Measurements from ENCODE around the gene AK2.

Gene AK2

DNA sequence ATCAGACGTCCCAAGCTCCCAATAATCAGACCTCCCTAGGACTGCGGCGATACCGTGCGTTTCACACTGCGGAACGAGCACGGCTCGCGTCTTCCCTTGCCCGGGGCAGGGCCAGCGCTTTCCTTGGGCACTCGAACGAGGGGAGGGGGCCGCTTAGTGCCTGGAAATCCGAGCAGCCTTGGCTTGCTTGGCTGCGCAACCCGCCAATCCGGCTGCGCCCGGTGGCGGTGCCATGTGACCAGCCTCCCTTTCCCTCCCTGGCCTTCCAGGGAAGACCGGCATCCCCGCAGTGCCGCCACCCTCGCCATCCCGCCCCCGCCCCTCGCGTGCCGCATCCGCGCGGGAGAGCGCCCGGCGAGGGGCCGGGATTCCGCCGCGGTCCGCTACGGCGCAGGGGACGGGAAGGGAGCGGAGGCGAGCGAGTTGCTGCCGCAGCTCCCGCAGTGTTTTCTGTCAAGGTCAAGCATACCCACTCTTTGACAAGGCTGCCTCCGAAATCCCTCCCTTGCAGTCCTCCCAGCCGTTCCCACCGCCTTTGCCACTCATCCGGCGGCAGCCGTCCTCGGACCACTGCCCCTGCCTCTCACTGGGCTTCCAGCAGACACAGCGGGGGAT lies 63.8 kb downstream of the AK2 start:
- no peak for DNase-seq (ENCODE audit: low read depth)

- DNase-seq (ENCODE audit: low read depth) = no peak
Measured at GRCh38 chr1:32971576-32971975, 65.1 kb downstream of the AK2 start.

GRCh38 chr1:32971156-32971555 lies 65.5 kb downstream of the AK2 start:
- no peak for DNase-seq (ENCODE audit: low read depth)

- DNase-seq (ENCODE audit: low read depth) = no peak
Measured at GRCh38 chr1:32969566-32969965, 67.1 kb downstream of the AK2 start.

DNA sequence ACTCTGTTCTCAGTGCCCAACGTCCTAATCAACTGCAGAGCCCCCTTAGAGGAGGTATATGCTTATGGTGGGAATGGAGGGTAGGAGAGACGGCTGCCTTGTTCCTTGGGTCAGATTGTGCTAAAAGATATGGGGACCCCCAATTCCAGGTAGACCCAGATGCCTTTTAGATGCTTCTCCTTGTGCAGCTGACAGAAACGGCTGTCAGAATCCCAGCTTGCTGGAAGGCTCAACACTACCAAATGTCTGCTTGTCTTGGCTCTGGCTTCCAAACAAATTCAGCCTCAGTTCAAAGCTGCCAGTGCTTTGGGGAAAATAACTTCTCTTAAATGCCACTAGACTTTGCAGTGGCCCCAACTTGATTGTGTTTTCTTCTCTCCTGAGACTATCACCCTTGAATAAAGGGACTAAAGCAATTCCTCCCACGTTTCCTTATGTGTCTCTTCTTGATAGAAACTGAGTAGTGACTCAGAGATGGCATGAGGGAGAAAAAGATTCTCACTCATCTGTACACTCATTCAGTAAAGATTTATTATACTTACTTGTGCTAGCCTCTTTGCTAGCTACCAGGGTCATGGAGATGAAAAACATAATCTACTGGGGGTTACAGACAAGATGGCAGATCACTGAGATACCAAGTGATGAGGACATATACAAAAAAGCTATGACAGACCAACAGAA lies 68.7 kb downstream of the AK2 start:
- no peak for DNase-seq (ENCODE audit: low read depth)

DNA sequence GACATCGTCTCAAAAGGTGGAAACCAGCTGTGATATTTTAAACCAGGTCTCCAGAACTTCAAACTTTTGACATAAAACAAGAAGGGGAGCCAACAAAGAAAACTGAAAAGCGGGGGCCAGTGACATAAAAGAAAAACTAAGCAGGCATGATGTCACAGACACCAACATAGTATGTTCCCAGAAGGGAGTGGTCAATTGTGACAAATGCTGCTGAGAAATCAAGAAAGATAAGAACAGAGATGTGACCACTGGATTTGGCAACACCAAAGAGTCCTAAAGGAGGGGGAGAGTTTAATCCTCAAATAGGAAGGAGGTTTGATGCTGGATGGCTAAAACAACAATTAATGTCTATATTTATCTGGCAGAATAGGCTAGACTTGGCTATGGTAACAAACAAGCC lies 69.8 kb downstream of the AK2 start:
- DNase-seq (ENCODE audit: low read depth) = no peak

DNA sequence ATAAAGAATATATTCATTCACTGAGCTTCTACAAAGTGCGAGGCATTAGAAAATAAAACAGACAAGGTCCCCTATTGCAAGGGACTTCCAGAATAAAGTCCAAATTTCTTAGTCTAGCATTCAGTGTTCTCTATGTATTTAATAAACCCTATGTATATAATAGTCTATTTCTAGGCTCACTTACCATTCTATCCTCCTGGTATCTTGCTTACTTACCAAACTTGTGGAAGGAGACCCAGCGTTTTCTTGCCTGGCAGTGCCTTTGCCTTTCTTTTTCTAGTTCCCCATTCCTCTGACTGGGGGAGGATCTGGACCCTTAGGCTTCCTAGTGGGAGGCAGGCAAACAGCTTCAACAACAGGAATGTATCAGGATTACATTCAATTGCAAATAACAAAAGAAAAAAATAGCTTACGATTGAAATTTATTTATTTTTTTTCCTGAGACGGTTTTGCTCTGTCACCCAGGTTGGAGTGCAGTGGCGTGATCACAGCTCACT lies 71.4 kb downstream of the AK2 start:
- DNase-seq (ENCODE audit: low read depth) = no peak

- DNase-seq (ENCODE audit: low read depth) = peak; percentile 89
Measured at GRCh38 chr1:32964461-32965250, 72.0 kb downstream of the AK2 start, which contains the start of gene RNF19B. RNF19B (minus strand) TSS chr1:32964809; CDS start chr1:32964685, 124 bp downstream.

DNA sequence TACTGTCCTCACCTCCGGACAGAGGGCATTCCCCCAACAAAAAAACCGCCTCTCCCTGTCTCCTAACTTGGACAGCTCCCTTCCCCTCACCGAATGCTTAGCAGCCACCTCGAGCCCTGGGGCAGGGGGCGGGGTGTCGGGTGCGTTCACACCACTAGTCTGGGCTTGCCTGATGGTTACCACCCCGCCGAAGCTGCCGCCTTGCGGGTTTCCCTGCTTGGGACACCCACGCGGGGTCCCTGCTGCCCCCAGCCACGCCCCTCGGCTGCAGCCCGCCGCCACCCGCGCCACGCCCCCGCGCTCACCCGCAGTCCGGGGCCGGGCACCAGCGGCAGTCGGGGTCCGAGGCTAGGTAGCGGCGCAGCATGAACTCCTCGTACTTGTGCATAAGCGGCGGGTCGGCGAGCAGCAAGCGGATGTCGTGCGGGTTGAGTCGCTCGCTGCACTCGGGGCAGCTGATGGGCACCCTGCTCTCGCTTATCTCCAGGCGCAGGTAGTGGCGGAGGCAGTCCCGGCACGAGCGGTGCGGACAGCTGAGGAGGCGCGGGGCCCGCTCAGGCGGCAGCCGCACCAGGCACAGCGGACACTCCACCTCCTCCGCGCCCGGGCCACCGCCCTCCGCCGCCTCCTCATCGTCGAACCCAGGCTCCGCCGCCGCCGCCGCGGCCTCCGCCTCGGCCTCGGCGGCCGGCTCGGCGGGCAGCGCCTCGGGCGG lies 72.8 kb downstream of the AK2 start:
- no peak for DNase-seq (ENCODE audit: low read depth)

DNA sequence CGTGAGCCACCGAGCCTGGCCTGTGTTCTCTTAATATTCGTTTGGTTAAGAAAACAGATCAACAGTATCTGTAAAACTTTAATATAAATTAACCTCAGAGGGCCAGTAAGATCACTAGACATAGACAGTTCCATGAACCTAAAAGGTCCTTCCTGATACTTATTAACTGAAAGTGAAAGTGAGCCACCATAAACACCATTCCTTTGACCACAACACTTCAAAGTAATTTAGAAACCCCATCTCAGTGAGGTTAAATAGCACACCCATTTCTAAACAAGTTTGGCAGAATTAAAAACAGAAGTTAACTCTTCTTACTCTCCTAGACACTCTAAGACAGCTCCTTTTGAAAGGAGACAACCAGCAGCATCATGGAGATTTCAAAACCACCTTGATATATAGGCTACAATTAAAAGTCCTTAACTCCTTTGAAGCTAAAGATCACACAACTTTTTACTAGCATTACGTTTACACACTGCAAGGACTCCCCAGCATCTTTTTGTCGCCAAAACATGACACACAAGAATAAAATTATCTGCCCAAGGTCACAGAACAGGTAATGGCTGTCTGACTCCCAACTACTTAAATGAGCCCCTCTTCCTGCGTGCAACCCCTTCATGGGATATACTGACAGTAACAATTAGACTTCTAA lies 74.3 kb downstream of the AK2 start:
- DNase-seq (ENCODE audit: low read depth) = no peak

DNA sequence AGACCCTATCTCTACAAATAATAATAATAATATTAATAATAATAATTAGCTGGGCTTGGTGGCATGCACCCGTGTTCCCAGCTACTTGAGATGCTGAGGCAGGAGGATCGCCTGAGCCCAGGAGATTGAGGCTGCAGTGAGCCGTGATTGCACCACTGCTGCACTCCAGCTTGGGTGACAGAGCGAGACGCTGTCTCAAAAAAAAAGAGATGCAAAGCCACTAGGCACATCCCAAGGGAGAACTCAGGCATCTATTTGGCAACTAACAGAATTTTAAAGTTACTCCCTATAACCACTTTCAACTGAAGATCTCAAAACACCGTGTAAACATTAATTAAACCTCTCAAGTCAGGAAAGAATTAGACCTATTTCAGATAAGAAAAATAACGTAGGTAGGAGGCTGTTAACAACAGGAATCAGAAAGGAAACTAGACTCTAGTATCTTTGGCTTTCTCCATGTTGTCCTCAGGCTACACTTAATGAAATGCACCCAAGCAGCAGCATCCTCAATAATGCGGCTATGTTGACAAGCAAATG lies 75.8 kb downstream of the AK2 start:
- no peak for DNase-seq (ENCODE audit: low read depth)

GRCh38 chr1:32960342-32960741 lies 76.3 kb downstream of the AK2 start:
- no peak for DNase-seq (ENCODE audit: low read depth)

- no peak for DNase-seq (ENCODE audit: low read depth)
Measured at GRCh38 chr1:32958827-32959226, 77.9 kb downstream of the AK2 start.

Data from HS-27A (cell line).